A549 (cell line): Measurements from ENCODE around the gene LSR. TPM values are rescaled to one million over a fixed set of nuclear protein-coding genes. Genes with fewer than 3 reads are reported as not detected.
"Not testable (repeated sequence)": the region's sequence is repeated elsewhere in the genome, so short reads cannot be mapped to it uniquely, and the experiment has no call there.

Experiments used
- ATAC-seq, 2 experiments: fragments of 200-7000 bp in 1 of 2; fragments of >200 bp in 1 of 2; cut with Nextera tagmentation in 1 of 2; cut with Tn5 transposase in 1 of 2; 3 replicates each; pipeline versions ENCODE4 v1.8.0 to v1.9.1; 2018 to 2020; ENCODE audit warnings: mild to moderate bottlenecking in 1 of 2, moderate library complexity in 1 of 2
- CTCF ChIA-PET: fragments of 300-600 bp; sonication (Branson Sonifier 250); formaldehyde crosslinking; extraction: SDS; loops from one replicate; lab custom pipeline; 2021; ENCODE audit warnings: antibody characterized with exemption, inconsistent platforms; lab: Yijun Ruan, JAX
- POLR2A ChIA-PET: fragments of 350-600 bp; formaldehyde crosslinking; extraction: SDS; loops from one replicate; lab custom pipeline; 2021; ENCODE audit warnings: antibody characterized with exemption, inconsistent platforms; lab: Yijun Ruan, JAX
- DNase-seq, 2 experiments: peaks; one replicate each; pipeline versions ENCODE4 v3.0.0 to v3.0.0-alpha.2; 2011 to 2016; ENCODE audit warnings: low read depth in 1 of 2, low spot score in 1 of 2
- FAIRE-seq: peaks from 2 replicates; lab custom pipeline; 2011; peaks lifted over from hg19 to GRCh38; lab: Jason Lieb, UNC
- H3K27ac ChIP-seq, 2 experiments: fragments of >200 bp; sonication (Bioruptor Twin); formaldehyde crosslinking; 3 replicates each; pipeline ENCODE4 v1.5.1; 2016 to 2017
- H3K4me1 ChIP-seq: fragments of >200 bp; sonication (Bioruptor Twin); formaldehyde crosslinking; 3 replicates; pipeline ENCODE4 v1.6.1; 2016
- H3K4me2 ChIP-seq: fragments of >200 bp; sonication (Bioruptor Twin); formaldehyde crosslinking; 3 replicates; pipeline ENCODE4 v1.6.1; 2016
- H3K4me3 ChIP-seq: fragments of >200 bp; sonication (Bioruptor Twin); formaldehyde crosslinking; 3 replicates; pipeline ENCODE4 v1.5.1; 2016
- H3K9me3 ChIP-seq: fragments of >200 bp; sonication (Bioruptor Twin); formaldehyde crosslinking; 3 replicates; pipeline ENCODE4 v1.6.1; 2016
- CHD2 ChIP-seq: fragments of 150-350 bp; IDR thresholded peaks from 2 replicates; pipeline ENCODE4 v1.6.1; 2014; ENCODE audit warnings: low read length; ENCODE audit not compliant: partially characterized antibody
- E2F6 ChIP-seq: IDR thresholded peaks from 2 replicates; pipeline ENCODE4 v1.6.1; 2012; ENCODE audit warnings: low read depth, borderline replicate concordance
- EHF ChIP-seq: fragments of 250-450 bp; sonication (Bioruptor Pico); IDR thresholded peaks from 2 replicates; pipeline ENCODE4 v1.5.0; 2020; ENCODE audit warnings: mild to moderate bottlenecking
- FOSB ChIP-seq: fragments of 250-450 bp; sonication (Bioruptor Pico); IDR thresholded peaks from 2 replicates; pipeline ENCODE4 v1.5.0; 2020; ENCODE audit warnings: mild to moderate bottlenecking, moderate library complexity
- FOXS1 ChIP-seq: fragments of 250-450 bp; sonication (Bioruptor Pico); IDR thresholded peaks from 2 replicates; pipeline ENCODE4 v1.5.0; 2020; ENCODE audit warnings: mild to moderate bottlenecking, moderate library complexity
- GATA3 ChIP-seq: IDR thresholded peaks from 2 replicates; pipeline ENCODE4 v1.6.1; 2012; ENCODE audit warnings: borderline replicate concordance
- HDAC2 ChIP-seq: fragments of 200-600 bp; sonication (generic); IDR thresholded peaks from 2 replicates; pipeline ENCODE4 v1.6.1; 2016
- HOXB13 ChIP-seq: fragments of 250-450 bp; sonication (Bioruptor Pico); IDR thresholded peaks from 2 replicates; pipeline ENCODE4 v1.5.0; 2020; ENCODE audit warnings: low read depth, mild to moderate bottlenecking, moderate library complexity
- HOXB5 ChIP-seq: fragments of 250-450 bp; sonication (Bioruptor Pico); IDR thresholded peaks from 2 replicates; pipeline ENCODE4 v1.5.0; 2020; ENCODE audit warnings: mild to moderate bottlenecking, moderate library complexity
- JUN ChIP-seq, 2 experiments: fragments of >200 bp; sonication (Bioruptor Twin); formaldehyde crosslinking; IDR thresholded peaks; 2 replicates in 1 of 2; 3 replicates in 1 of 2; pipeline ENCODE4 v1.6.1; 2016 to 2017
- NFE2L2 ChIP-seq: fragments of 150-350 bp; conservative IDR thresholded peaks from 2 replicates; pipeline ENCODE4 v1.6.1; 2014; ENCODE audit warnings: low read length
- NPAS2 ChIP-seq: fragments of 250-450 bp; sonication (Bioruptor Pico); IDR thresholded peaks from 2 replicates; pipeline ENCODE4 v1.8.0; 2022; ENCODE audit warnings: mild to moderate bottlenecking, moderate library complexity, borderline replicate concordance
- NR3C1 ChIP-seq: fragments of >200 bp; sonication (Bioruptor Twin); formaldehyde crosslinking; IDR thresholded peaks from 3 replicates; pipeline ENCODE4 v1.6.1; 2017
- PBX3 ChIP-seq: IDR thresholded peaks from 2 replicates; pipeline ENCODE4 v1.6.1; 2012
- PHF8 ChIP-seq: fragments of 200-600 bp; sonication (generic); IDR thresholded peaks from 2 replicates; pipeline ENCODE4 v1.6.1; 2016; ENCODE audit warnings: low read depth, mild to moderate bottlenecking, antibody characterized with exemption, moderate library complexity, borderline replicate concordance
- RARB ChIP-seq: fragments of 250-450 bp; sonication (Bioruptor Pico); IDR thresholded peaks from 2 replicates; pipeline ENCODE4 v1.8.0; 2021; ENCODE audit warnings: mild to moderate bottlenecking, moderate library complexity
- RCOR1 ChIP-seq: fragments of 150-350 bp; IDR thresholded peaks from 2 replicates; pipeline ENCODE4 v1.6.1; 2014; ENCODE audit warnings: antibody characterized with exemption, low read length, low read depth
- SREBF2 ChIP-seq: fragments of 450-650 bp; IDR thresholded peaks from 2 replicates; pipeline ENCODE4 v1.6.1; 2014; ENCODE audit warnings: mild to moderate bottlenecking, moderate library complexity
- TFCP2L1 ChIP-seq: fragments of 250-450 bp; sonication (Bioruptor Pico); IDR thresholded peaks from 2 replicates; pipeline ENCODE4 v1.5.0; 2021; ENCODE audit warnings: mild to moderate bottlenecking
- TP53 ChIP-seq: fragments of 250-450 bp; sonication (Bioruptor Pico); IDR thresholded peaks from 2 replicates; pipeline ENCODE4 v1.5.0; 2021; ENCODE audit warnings: mild to moderate bottlenecking, moderate library complexity
- WGBS: methylation state at CpG from one replicate; pipeline ENCODE4 v1.1.6; 2017; ENCODE audit errors: missing lambda C conversion rate; 5-methylcytosine and 5-hydroxymethylcytosine counted together
- polyA plus RNA-seq, 4 experiments: library from polyadenylated mRNA; depleted of rRNA in 3 of 4; stranded (reverse); fragments of >200 nt; fragmentation: RNase III in 1 of 4; extraction: RNeasy Plus Mini Kit Qiagen cat#74134 plus additional on column Dnase treatment in 1 of 4; gene quantifications; 2 replicates in 3 of 4; 3 replicates in 1 of 4; pipeline ENCODE4 v1.2.3, GENCODE V29; 2011 to 2017
- TF ChIP-seq, protein P1 (sequence below): fragments of 150-350 bp; IDR thresholded peaks from 2 replicates; pipeline ENCODE4 v1.6.1; 2014; ENCODE audit warnings: low read depth, mild to moderate bottlenecking, low read length
- TF ChIP-seq, protein P2 (sequence below): fragments of 250-450 bp; sonication (Bioruptor Pico); IDR thresholded peaks from 2 replicates; pipeline ENCODE4 v1.5.0; 2020; ENCODE audit warnings: low read depth, mild to moderate bottlenecking, moderate library complexity
- TF ChIP-seq, protein P3 (sequence below): fragments of 450-650 bp; IDR thresholded peaks from 2 replicates; pipeline ENCODE4 v1.6.1; 2014; ENCODE audit warnings: antibody characterized with exemption

The LSR gene
- polyA plus RNA-seq, 2 of the 4 experiments (the other 2 are of a cell fraction) = 2.1 to 3.6 TPM

GRCh38 chr19:35285095-35285449 lies 36.3 kb downstream of the LSR start (continued):
- no peak for TF ChIP-seq PHF8

DNA sequence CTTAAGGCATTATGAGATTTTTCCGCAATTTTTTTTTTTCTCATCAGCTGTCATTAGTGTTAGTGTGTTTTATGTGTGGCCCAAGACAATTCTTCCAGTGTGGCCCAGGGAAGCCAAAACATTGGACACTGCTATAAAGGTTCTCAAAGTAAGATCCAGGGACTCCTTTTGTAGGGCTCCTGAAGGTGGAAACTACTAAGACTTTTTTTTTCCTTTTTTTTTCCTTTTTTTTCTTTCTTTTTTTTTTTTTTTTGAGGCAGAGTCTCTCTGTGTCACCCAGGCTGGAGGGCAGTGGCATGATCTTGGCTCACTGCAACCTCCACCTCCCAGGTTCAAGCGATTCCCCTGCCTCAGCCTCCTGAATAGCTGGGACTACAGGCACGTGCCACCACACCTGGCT lies 36.7 kb downstream of the LSR start:
- not testable (repeated sequence) for H3K9me3 ChIP-seq, H3K4me2 ChIP-seq, FAIRE-seq, H3K27ac ChIP-seq, H3K4me3 ChIP-seq, ATAC-seq, DNase-seq, H3K4me1 ChIP-seq
- WGBS = 80% methylated on average over 3 of the region's 3 CpGs
- POLR2A ChIA-PET = interaction anchor here (1.0 kb wide), 1 partner anchor 16 kb away, joined by 3 read pairs; no protein-coding TSS in a partner anchor
- CTCF ChIA-PET = interaction anchor here (0.6 to 10.6 kb wide), 6 partner anchors 12 to 244 kb away, joined by 3 to 97 read pairs (median 4); partner anchors contain the start of gene USF2

DNA sequence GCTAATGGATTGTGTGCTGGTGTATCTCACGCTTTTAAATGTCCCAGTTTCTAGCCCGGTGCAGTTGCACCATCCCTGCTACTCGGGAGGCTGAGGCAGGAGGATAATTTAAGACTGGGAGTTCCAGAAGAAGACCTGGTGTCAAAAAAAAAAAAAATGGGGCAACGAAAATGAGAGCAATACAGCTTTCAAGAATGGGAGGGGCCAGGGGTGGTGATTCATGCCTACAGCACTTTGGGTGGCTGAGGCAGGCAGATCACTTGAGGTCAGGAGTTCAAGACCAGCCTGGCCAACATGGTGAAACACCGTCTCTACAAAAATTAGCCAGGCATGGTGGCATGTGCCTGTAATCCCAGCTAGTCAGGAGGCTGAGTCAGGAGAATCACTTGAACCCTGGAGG lies 37.3 kb downstream of the LSR start:
- H3K4me3 ChIP-seq, H3K4me2 ChIP-seq, DNase-seq, ATAC-seq, FAIRE-seq, POLR2A ChIA-PET, H3K27ac ChIP-seq, H3K9me3 ChIP-seq, H3K4me1 ChIP-seq: not testable (repeated sequence)
- CTCF ChIA-PET = interaction anchor here (0.6 to 4.8 kb wide), 5 partner anchors 9 to 39 kb away, joined by 3 to 25 read pairs (median 4); no protein-coding TSS in a partner anchor
- WGBS = 40% methylated on average over 5 of the region's 5 CpGs

DNA sequence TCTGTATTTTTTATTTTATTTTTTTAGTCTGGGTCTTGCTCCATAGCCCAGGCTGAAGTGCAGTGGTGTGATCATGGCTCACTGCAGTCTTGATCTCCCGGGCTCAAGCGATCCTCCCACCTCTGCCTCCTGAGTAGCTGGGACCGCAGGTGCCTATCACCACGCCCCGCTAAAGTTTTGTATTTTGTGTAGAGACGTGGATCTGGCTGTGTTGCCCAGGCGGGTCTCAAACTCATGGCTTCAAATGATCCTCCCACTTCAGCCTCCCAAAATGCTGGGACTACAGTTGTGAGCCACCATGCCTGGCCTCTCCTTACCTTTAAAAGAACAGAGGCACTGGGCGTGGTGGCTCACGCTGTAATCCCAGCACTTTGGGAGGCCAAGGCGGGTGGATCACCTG lies 38.9 kb downstream of the LSR start:
- Histone ChIP-seq H3K27ac (no peak overlapping the region), H3K9me3 (no peaks in the 10 kb centered on the region), H3K4me3 (no peak overlapping the region), H3K4me2 (no peak overlapping the region), H3K4me1 (no peaks in the 10 kb centered on the region)
- 80% methylated on average over 10 of the region's 10 CpGs for WGBS
- no peak for DNase-seq
- CTCF ChIA-PET = interaction anchor here (0.6 to 4.8 kb wide), 15 partner anchors 10 to 270 kb away, joined by 3 to 25 read pairs (median 4); partner anchors contain the start of gene USF2
- FAIRE-seq = no peak
- POLR2A ChIA-PET = interaction anchor here (0.6 to 1.0 kb wide), 2 partner anchors 10 to 19 kb away, joined by 3 read pairs; partner anchors contain the start of gene USF2
- TF ChIP-seq RCOR1 (no peak), NFE2L2 (no peak), EHF (no peak), NPAS2 (CRISPR knock-in tag) (no peak), HOXB13 (CRISPR knock-in tag) (no peak), CHD2 (no peak), NR3C1 (no peak)
- TF ChIP-seq, protein P1, sequence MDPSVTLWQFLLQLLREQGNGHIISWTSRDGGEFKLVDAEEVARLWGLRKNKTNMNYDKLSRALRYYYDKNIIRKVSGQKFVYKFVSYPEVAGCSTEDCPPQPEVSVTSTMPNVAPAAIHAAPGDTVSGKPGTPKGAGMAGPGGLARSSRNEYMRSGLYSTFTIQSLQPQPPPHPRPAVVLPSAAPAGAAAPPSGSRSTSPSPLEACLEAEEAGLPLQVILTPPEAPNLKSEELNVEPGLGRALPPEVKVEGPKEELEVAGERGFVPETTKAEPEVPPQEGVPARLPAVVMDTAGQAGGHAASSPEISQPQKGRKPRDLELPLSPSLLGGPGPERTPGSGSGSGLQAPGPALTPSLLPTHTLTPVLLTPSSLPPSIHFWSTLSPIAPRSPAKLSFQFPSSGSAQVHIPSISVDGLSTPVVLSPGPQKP = no peak
- no peak for ATAC-seq

DNA sequence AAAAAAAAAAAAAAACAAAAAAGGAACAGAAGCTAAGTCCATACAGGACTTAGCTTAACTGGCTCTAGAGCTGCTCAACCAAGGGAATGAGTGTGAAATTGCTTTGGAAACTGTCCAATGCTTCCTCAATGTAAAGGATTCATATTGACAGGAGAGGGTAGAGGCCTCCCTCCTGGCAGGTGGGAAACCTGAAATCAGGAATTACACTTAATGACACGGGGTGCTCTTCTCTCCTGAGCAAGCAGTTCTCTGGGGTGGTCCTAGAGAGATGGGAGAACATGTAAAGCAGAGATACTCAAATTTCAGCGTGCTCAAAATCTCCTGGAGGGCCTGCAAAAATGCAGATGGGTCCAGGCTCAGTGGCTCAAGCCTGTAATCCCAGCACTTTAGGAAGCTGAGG lies 39.5 kb downstream of the LSR start:
- ATAC-seq (no peak), FAIRE-seq (no peak), DNase-seq (no peak)
- no peaks in the 10 kb centered on the region for H3K9me3 ChIP-seq
- no peaks in the 10 kb centered on the region for H3K4me1 ChIP-seq
- CTCF ChIA-PET = interaction anchor here (0.6 to 4.8 kb wide), 12 partner anchors 9 to 222 kb away, joined by 3 to 27 read pairs (median 6); no protein-coding TSS in a partner anchor
- no peak overlapping the region for H3K4me2 ChIP-seq
- POLR2A ChIA-PET = interaction anchor here (0.5 to 0.6 kb wide), 3 partner anchors 20 to 416 kb away, joined by 3 to 5 read pairs (median 4); partner anchors contain the start of genes USF2 and ZBTB32
- 35% methylated on average over 2 of the region's 2 CpGs for WGBS
- no peak overlapping the region for H3K4me3 ChIP-seq
- H3K27ac ChIP-seq = no peak overlapping the region
- no peak for TF ChIP-seq TFCP2L1 (CRISPR knock-in tag)
- TF ChIP-seq JUN (IDR thresholded peaks at IDR 0.05) = no peak
- no peak for TF ChIP-seq HOXB13 (CRISPR knock-in tag)
- no peak for TF ChIP-seq HDAC2
- TF ChIP-seq RARB = no peak
- no peak for TF ChIP-seq HOXB5
- TF ChIP-seq, protein P2, sequence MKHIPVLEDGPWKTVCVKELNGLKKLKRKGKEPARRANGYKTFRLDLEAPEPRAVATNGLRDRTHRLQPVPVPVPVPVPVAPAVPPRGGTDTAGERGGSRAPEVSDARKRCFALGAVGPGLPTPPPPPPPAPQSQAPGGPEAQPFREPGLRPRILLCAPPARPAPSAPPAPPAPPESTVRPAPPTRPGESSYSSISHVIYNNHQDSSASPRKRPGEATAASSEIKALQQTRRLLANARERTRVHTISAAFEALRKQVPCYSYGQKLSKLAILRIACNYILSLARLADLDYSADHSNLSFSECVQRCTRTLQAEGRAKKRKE (CRISPR knock-in tag) = no peak
- TF ChIP-seq E2F6 = no peak
- no peak for TF ChIP-seq GATA3
- TF ChIP-seq PBX3 = no peak
- TF ChIP-seq FOSB (CRISPR knock-in tag) = no peak
- no peak for TF ChIP-seq FOXS1
- TF ChIP-seq, protein P3, sequence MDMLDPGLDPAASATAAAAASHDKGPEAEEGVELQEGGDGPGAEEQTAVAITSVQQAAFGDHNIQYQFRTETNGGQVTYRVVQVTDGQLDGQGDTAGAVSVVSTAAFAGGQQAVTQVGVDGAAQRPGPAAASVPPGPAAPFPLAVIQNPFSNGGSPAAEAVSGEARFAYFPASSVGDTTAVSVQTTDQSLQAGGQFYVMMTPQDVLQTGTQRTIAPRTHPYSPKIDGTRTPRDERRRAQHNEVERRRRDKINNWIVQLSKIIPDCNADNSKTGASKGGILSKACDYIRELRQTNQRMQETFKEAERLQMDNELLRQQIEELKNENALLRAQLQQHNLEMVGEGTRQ = no peak
- TF ChIP-seq SREBF2 = no peak
- no peak for TF ChIP-seq TP53 (CRISPR knock-in tag)
